Measurements from ENCODE around the gene FAM228A.

FAM228A gene

GRCh38 chr2:24159708-24160107, 15.1 kb upstream of the FAM228A start:
- no peak overlapping the region for H2BK5ac ChIP-seq (ENCODE audit: low read depth, low read length, poor library complexity)
- no peak overlapping the region for H2AK5ac ChIP-seq (ENCODE audit: low read length)
- no peak overlapping the region for H3K27ac ChIP-seq (ENCODE audit: low read depth, low read length)
- no peak overlapping the region for H3K23ac ChIP-seq (ENCODE audit: low read length)
- H3K36me3 ChIP-seq (ENCODE audit: control insufficient read depth in 1 of 2, insufficient read depth in 2 of 2, low read length in 2 of 2) = no peaks in the 10 kb centered on the region
- H3K4me2 ChIP-seq (ENCODE audit: low read length) = no peak overlapping the region
- H4K12ac ChIP-seq (ENCODE audit: low read depth, low read length) = no peak overlapping the region
- no peak overlapping the region for H3K18ac ChIP-seq (ENCODE audit: low read length)
- H3K27me3 ChIP-seq (ENCODE audit: insufficient read depth, low read length) = no peaks in the 10 kb centered on the region
- H4K8ac ChIP-seq (ENCODE audit: low read depth, low read length) = no peak overlapping the region
- no peaks in the 10 kb centered on the region for H3K4me1 ChIP-seq (ENCODE audit: control insufficient read depth in 1 of 2, insufficient read depth in 2 of 2, low read length in 2 of 2)
- no CpG with 5 or more reads among the region's 4 CpGs for WGBS (ENCODE audit: extremely low coverage, insufficient coverage, insufficient read length)
- no peak overlapping the region for H2BK120ac ChIP-seq (ENCODE audit: insufficient read depth, low read length, poor library complexity)
- no peak overlapping the region for H4K91ac ChIP-seq (ENCODE audit: low read depth, low read length)
- peaks cover 2% of the 10 kb centered on the region for H3K9me3 ChIP-seq (ENCODE audit: insufficient read depth, low read depth, low read length)
- no peak overlapping the region for H2BK12ac ChIP-seq (ENCODE audit: low read length)
- no peak overlapping the region for H2AFZ ChIP-seq (ENCODE audit: insufficient read depth, low read length, poor library complexity)
- H3K79me1 ChIP-seq (ENCODE audit: low read length) = no peaks in the 10 kb centered on the region
- H3K4me3 ChIP-seq (ENCODE audit: low read depth, low read length) = no peak overlapping the region
- no peak overlapping the region for H3K14ac ChIP-seq (ENCODE audit: low read length)
- H3K4ac ChIP-seq (ENCODE audit: low read depth, low read length) = no peak overlapping the region
- H3K9ac ChIP-seq (ENCODE audit: low read length) = no peak overlapping the region
- H3K79me2 ChIP-seq (ENCODE audit: control insufficient read depth, insufficient read depth, low read length, poor library complexity) = no peaks in the 10 kb centered on the region
- no peak for DNase-seq

DNA sequence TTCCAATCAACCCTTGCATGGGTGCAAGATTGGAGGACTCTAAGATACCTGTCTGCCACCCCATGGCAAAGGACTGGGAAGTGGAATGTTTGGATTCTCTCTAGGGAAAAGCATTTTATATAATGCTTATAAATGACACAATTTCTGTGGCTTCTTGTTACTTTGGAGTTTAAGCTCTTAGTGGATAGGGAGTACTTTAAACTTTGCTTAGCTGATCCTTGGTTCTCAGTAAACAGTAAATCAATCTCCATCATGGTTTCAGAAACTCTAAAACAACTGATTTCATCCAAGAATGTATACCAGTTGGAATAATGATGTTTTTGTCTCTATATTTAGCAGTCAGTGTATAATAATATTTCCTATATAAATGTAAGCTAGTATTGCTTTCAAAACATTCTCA, 14.1 kb upstream of the FAM228A start:
- Histone ChIP-seq H3K4ac (ENCODE audit: low read depth, low read length) (no peak overlapping the region), H3K79me1 (ENCODE audit: low read length) (no peaks in the 10 kb centered on the region), H2BK5ac (ENCODE audit: low read depth, low read length, poor library complexity) (no peak overlapping the region), H2BK12ac (ENCODE audit: low read length) (no peak overlapping the region), H3K27ac (ENCODE audit: low read depth, low read length) (no peak overlapping the region), H2AK5ac (ENCODE audit: low read length) (no peak overlapping the region), H3K23ac (ENCODE audit: low read length) (no peak overlapping the region), H4K12ac (ENCODE audit: low read depth, low read length) (no peak overlapping the region), H2BK120ac (ENCODE audit: insufficient read depth, low read length, poor library complexity) (no peak overlapping the region), H3K36me3 (ENCODE audit: control insufficient read depth in 1 of 2, insufficient read depth in 2 of 2, low read length in 2 of 2) (no peaks in the 10 kb centered on the region), H2AFZ (ENCODE audit: insufficient read depth, low read length, poor library complexity) (no peak overlapping the region), H3K27me3 (ENCODE audit: insufficient read depth, low read length) (no peaks in the 10 kb centered on the region), H3K79me2 (ENCODE audit: control insufficient read depth, insufficient read depth, low read length, poor library complexity) (no peaks in the 10 kb centered on the region), H3K18ac (ENCODE audit: low read length) (no peak overlapping the region), H3K9me3 (ENCODE audit: insufficient read depth, low read depth, low read length) (peaks cover 2% of the 10 kb centered on the region), H3K9ac (ENCODE audit: low read length) (no peak overlapping the region), H3K4me3 (ENCODE audit: low read depth, low read length) (no peak overlapping the region), H4K91ac (ENCODE audit: low read depth, low read length) (no peak overlapping the region), H3K14ac (ENCODE audit: low read length) (no peak overlapping the region), H3K4me2 (ENCODE audit: low read length) (no peak overlapping the region), H4K8ac (ENCODE audit: low read depth, low read length) (no peak overlapping the region), H3K4me1 (ENCODE audit: control insufficient read depth in 1 of 2, insufficient read depth in 2 of 2, low read length in 2 of 2) (no peaks in the 10 kb centered on the region)
- DNase-seq = no peak

GRCh38 chr2:24162494-24162893, 12.4 kb upstream of the FAM228A start:
- H2BK5ac ChIP-seq (ENCODE audit: low read depth, low read length, poor library complexity) = no peak overlapping the region
- H3K4me2 ChIP-seq (ENCODE audit: low read length) = no peak overlapping the region
- H3K9me3 ChIP-seq (ENCODE audit: insufficient read depth, low read depth, low read length) = peaks cover 2% of the 10 kb centered on the region
- no CpG with 5 or more reads among the region's 1 CpG for WGBS (ENCODE audit: extremely low coverage, insufficient coverage, insufficient read length)
- no peak overlapping the region for H2BK12ac ChIP-seq (ENCODE audit: low read length)
- no peak overlapping the region for H3K4me3 ChIP-seq (ENCODE audit: low read depth, low read length)
- no peak overlapping the region for H3K27ac ChIP-seq (ENCODE audit: low read depth, low read length)
- H2AFZ ChIP-seq (ENCODE audit: insufficient read depth, low read length, poor library complexity) = no peak overlapping the region
- no peak overlapping the region for H3K14ac ChIP-seq (ENCODE audit: low read length)
- H3K9ac ChIP-seq (ENCODE audit: low read length) = no peak overlapping the region
- no peak overlapping the region for H2BK120ac ChIP-seq (ENCODE audit: insufficient read depth, low read length, poor library complexity)
- no peaks in the 10 kb centered on the region for H3K79me1 ChIP-seq (ENCODE audit: low read length)
- H3K27me3 ChIP-seq (ENCODE audit: insufficient read depth, low read length) = no peaks in the 10 kb centered on the region
- DNase-seq = no peak
- H4K8ac ChIP-seq (ENCODE audit: low read depth, low read length) = no peak overlapping the region
- H3K36me3 ChIP-seq (ENCODE audit: control insufficient read depth in 1 of 2, insufficient read depth in 2 of 2, low read length in 2 of 2) = no peaks in the 10 kb centered on the region
- no peak overlapping the region for H3K18ac ChIP-seq (ENCODE audit: low read length)
- H3K4me1 ChIP-seq (ENCODE audit: control insufficient read depth in 1 of 2, insufficient read depth in 2 of 2, low read length in 2 of 2) = no peaks in the 10 kb centered on the region
- H3K79me2 ChIP-seq (ENCODE audit: control insufficient read depth, insufficient read depth, low read length, poor library complexity) = no peaks in the 10 kb centered on the region
- H4K91ac ChIP-seq (ENCODE audit: low read depth, low read length) = no peak overlapping the region
- H3K23ac ChIP-seq (ENCODE audit: low read length) = no peak overlapping the region
- no peak overlapping the region for H3K4ac ChIP-seq (ENCODE audit: low read depth, low read length)
- H4K12ac ChIP-seq (ENCODE audit: low read depth, low read length) = no peak overlapping the region
- H2AK5ac ChIP-seq (ENCODE audit: low read length) = no peak overlapping the region

- H3K36me3 ChIP-seq (ENCODE audit: control insufficient read depth in 1 of 2, insufficient read depth in 2 of 2, low read length in 2 of 2) = no peaks in the 10 kb centered on the region
- H2AK5ac ChIP-seq (ENCODE audit: low read length) = no peak overlapping the region
- H3K4me3 ChIP-seq (ENCODE audit: low read depth, low read length) = no peak overlapping the region
- whole genome bisulfite sequencing (ENCODE audit: extremely low coverage, insufficient coverage, insufficient read length) = no CpG with 5 or more reads among the region's 3 CpGs
- no peak overlapping the region for H2BK5ac ChIP-seq (ENCODE audit: low read depth, low read length, poor library complexity)
- no peak overlapping the region for H3K4me2 ChIP-seq (ENCODE audit: low read length)
- H3K18ac ChIP-seq (ENCODE audit: low read length) = no peak overlapping the region
- H4K91ac ChIP-seq (ENCODE audit: low read depth, low read length) = no peak overlapping the region
- H3K79me2 ChIP-seq (ENCODE audit: control insufficient read depth, insufficient read depth, low read length, poor library complexity) = no peaks in the 10 kb centered on the region
- no peak overlapping the region for H4K8ac ChIP-seq (ENCODE audit: low read depth, low read length)
- no peak overlapping the region for H3K14ac ChIP-seq (ENCODE audit: low read length)
- H3K4ac ChIP-seq (ENCODE audit: low read depth, low read length) = no peak overlapping the region
- no peak overlapping the region for H2AFZ ChIP-seq (ENCODE audit: insufficient read depth, low read length, poor library complexity)
- no peaks in the 10 kb centered on the region for H3K4me1 ChIP-seq (ENCODE audit: control insufficient read depth in 1 of 2, insufficient read depth in 2 of 2, low read length in 2 of 2)
- no peak overlapping the region for H3K27ac ChIP-seq (ENCODE audit: low read depth, low read length)
- no peak for DNase-seq
- H2BK12ac ChIP-seq (ENCODE audit: low read length) = no peak overlapping the region
- no peaks in the 10 kb centered on the region for H3K79me1 ChIP-seq (ENCODE audit: low read length)
- no peak overlapping the region for H3K23ac ChIP-seq (ENCODE audit: low read length)
- no peaks in the 10 kb centered on the region for H3K27me3 ChIP-seq (ENCODE audit: insufficient read depth, low read length)
- H4K12ac ChIP-seq (ENCODE audit: low read depth, low read length) = no peak overlapping the region
- peaks cover 2% of the 10 kb centered on the region for H3K9me3 ChIP-seq (ENCODE audit: insufficient read depth, low read depth, low read length)
- no peak overlapping the region for H3K9ac ChIP-seq (ENCODE audit: low read length)
- no peak overlapping the region for H2BK120ac ChIP-seq (ENCODE audit: insufficient read depth, low read length, poor library complexity)
Measured at GRCh38 chr2:24163186-24163585, 11.7 kb upstream of the FAM228A start.
